GM12891 (cell line): ENCODE measurements around the gene RPS13.
"Not testable (repeated sequence)": the region's sequence is repeated elsewhere in the genome, so short reads cannot be mapped to it uniquely, and the experiment has no call there.

Source experiments
- PAX5 ChIP-seq: IDR thresholded peaks from 2 replicates; pipeline ENCODE4 v1.6.1; 2011; ENCODE audit warnings: low read length, moderate library complexity, mild to moderate bottlenecking; ENCODE audit not compliant: insufficient read depth, severe bottlenecking
- POLR2A ChIP-seq: IDR thresholded peaks from 2 replicates; pipeline ENCODE4 v1.6.1; 2011; ENCODE audit warnings: low read depth, low read length, control low read depth
- POLR2AphosphoS5 ChIP-seq: IDR thresholded peaks from 2 replicates; pipeline ENCODE4 v1.6.1; 2011; ENCODE audit warnings: low read depth, low read length, control low read depth
- POU2F2 ChIP-seq: IDR thresholded peaks from 2 replicates; pipeline ENCODE4 v1.6.1; 2011; ENCODE audit warnings: low read depth, mild to moderate bottlenecking, control low read depth, low read length, moderate library complexity
- SPI1 ChIP-seq: IDR thresholded peaks from 2 replicates; pipeline ENCODE4 v1.6.1; 2011; ENCODE audit warnings: low read depth, low read length, control low read depth
- TAF1 ChIP-seq: IDR thresholded peaks from 2 replicates; pipeline ENCODE4 v1.6.1; 2011; ENCODE audit warnings: low read depth, low read length, control low read depth

- not testable (repeated sequence) for TF ChIP-seq POLR2AphosphoS5, POLR2A, SPI1, TAF1, POU2F2, PAX5
Measured at GRCh38 chr11:17051146-17051545, 26.3 kb downstream of the RPS13 start.
